DND-41 (cell line): ENCODE measurements around the gene EPC2.

Source experiments
- ATAC-seq: fragments of 200-7000 bp; cut with Tn5 transposase; 3 replicates; pipeline ENCODE4 v1.9.1; 2021; ENCODE audit warnings: low read depth; ENCODE audit not compliant: insufficient read depth
- DNase-seq: peaks from one replicate; pipeline ENCODE4 v3.0.0-alpha.2; 2020
- H2AFZ ChIP-seq: 2 replicates; pipeline ENCODE4 v1.6.0; 2012; ENCODE audit warnings: low read depth, low read length
- H3K27ac ChIP-seq: 2 replicates; pipeline ENCODE4 v1.5.1; 2012; ENCODE audit warnings: low read length, inconsistent platforms
- H3K27me3 ChIP-seq: fragments of 200-600 bp; sonication (generic); 2 replicates; pipeline ENCODE4 v1.6.0; 2012; ENCODE audit warnings: low read length, mild to moderate bottlenecking, inconsistent platforms; ENCODE audit not compliant: insufficient read depth, poor library complexity
- H3K36me3 ChIP-seq: 2 replicates; pipeline ENCODE4 v1.5.1; 2012; ENCODE audit warnings: low read length, inconsistent platforms; ENCODE audit not compliant: insufficient read depth
- H3K4me1 ChIP-seq: 2 replicates; pipeline ENCODE4 v1.5.1; 2012; ENCODE audit warnings: mild to moderate bottlenecking, low read length; ENCODE audit not compliant: insufficient read depth
- H3K4me2 ChIP-seq: 2 replicates; pipeline ENCODE4 v1.6.0; 2012; ENCODE audit warnings: mild to moderate bottlenecking, moderate library complexity, low read length, inconsistent platforms; ENCODE audit not compliant: insufficient read depth
- H3K4me3 ChIP-seq, 2 experiments: fragments of 200-600 bp in 1 of 2; shearing (Covaris generic) in 1 of 2; 2 replicates each; pipeline ENCODE4 v1.5.1; 2012 to 2016; ENCODE audit warnings: inconsistent platforms in 2 of 2, low read length in 2 of 2, mild to moderate bottlenecking in 2 of 2, low read depth in 1 of 2, moderate library complexity in 1 of 2
- H3K79me2 ChIP-seq: 2 replicates; pipeline ENCODE4 v1.6.0; 2012; ENCODE audit warnings: low read length, inconsistent platforms; ENCODE audit not compliant: insufficient read depth
- H3K9ac ChIP-seq: 2 replicates; pipeline ENCODE4 v1.6.0; 2012; ENCODE audit warnings: low read depth, mild to moderate bottlenecking, inconsistent platforms, low read length, moderate library complexity
- H3K9me3 ChIP-seq: 2 replicates; pipeline ENCODE4 v1.5.1; 2012; ENCODE audit warnings: low read length, moderate library complexity, mild to moderate bottlenecking, inconsistent platforms; ENCODE audit not compliant: insufficient read depth, severe bottlenecking
- H4K20me1 ChIP-seq: 2 replicates; pipeline ENCODE4 v1.6.0; 2012; ENCODE audit warnings: low read length; ENCODE audit not compliant: insufficient read depth
- EZH2 ChIP-seq: IDR thresholded peaks from 3 replicates; pipeline ENCODE4 v1.6.1; 2012; ENCODE audit warnings: borderline replicate concordance, low read depth, mild to moderate bottlenecking, moderate library complexity, low read length, inconsistent platforms; ENCODE audit not compliant: severe bottlenecking
- TF ChIP-seq, protein P1 (sequence below): IDR thresholded peaks from 2 replicates; pipeline ENCODE4 v1.5.1; 2012; ENCODE audit warnings: borderline replicate concordance, low read length, moderate library complexity, mild to moderate bottlenecking; ENCODE audit not compliant: poor library complexity, severe bottlenecking; ENCODE audit errors: extremely low read depth

EPC2 gene

DNA sequence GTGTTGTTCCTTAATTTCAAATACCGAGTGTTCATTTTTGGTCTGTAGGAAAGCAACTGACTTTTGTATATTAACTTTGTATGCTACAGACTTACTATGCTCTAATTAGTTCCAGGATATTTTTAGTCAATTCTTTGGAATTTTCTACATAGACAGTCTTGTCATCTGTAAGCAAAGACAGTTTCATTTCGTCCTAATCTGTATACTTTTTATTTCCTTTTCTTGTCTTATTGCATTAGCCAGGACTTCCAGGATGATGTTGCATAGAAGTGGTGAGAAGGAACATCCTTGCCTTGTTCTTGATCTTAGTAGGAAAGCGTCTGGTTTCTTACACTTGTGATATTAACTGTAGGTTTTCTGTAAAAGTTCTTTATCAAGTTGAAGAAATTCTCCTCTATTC lies 56.5 kb downstream of the EPC2 start:
- Histone ChIP-seq H3K4me2 (no peak overlapping the region), H3K4me1 (no peaks in the 10 kb centered on the region), H3K27ac (no peak overlapping the region), H3K4me3 (no peak overlapping the region), H3K9ac (no peak overlapping the region), H3K36me3 (peaks cover 62% of the 10 kb centered on the region), H3K9me3 (peaks cover 17% of the 10 kb centered on the region), H3K27me3 (no peaks in the 10 kb centered on the region), H4K20me1 (no peaks in the 10 kb centered on the region), H2AFZ (no peak overlapping the region), H3K79me2 (peaks cover 67% of the 10 kb centered on the region)
- TF ChIP-seq, protein P1, sequence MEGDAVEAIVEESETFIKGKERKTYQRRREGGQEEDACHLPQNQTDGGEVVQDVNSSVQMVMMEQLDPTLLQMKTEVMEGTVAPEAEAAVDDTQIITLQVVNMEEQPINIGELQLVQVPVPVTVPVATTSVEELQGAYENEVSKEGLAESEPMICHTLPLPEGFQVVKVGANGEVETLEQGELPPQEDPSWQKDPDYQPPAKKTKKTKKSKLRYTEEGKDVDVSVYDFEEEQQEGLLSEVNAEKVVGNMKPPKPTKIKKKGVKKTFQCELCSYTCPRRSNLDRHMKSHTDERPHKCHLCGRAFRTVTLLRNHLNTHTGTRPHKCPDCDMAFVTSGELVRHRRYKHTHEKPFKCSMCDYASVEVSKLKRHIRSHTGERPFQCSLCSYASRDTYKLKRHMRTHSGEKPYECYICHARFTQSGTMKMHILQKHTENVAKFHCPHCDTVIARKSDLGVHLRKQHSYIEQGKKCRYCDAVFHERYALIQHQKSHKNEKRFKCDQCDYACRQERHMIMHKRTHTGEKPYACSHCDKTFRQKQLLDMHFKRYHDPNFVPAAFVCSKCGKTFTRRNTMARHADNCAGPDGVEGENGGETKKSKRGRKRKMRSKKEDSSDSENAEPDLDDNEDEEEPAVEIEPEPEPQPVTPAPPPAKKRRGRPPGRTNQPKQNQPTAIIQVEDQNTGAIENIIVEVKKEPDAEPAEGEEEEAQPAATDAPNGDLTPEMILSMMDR, result no peak
- no peak for TF ChIP-seq EZH2
- DNase-seq (no peak), ATAC-seq (no peak)

- no peak overlapping the region for H3K9ac ChIP-seq
- no peak overlapping the region for H3K4me2 ChIP-seq
- H3K27me3 ChIP-seq, result no peaks in the 10 kb centered on the region
- no peak overlapping the region for H3K4me3 ChIP-seq
- TF ChIP-seq EZH2, result no peak
- TF ChIP-seq, protein P1, result no peak
- DNase-seq, result no peak
- no peak for ATAC-seq
- H3K4me1 ChIP-seq, result no peaks in the 10 kb centered on the region
- no peak overlapping the region for H3K27ac ChIP-seq
- peaks cover 17% of the 10 kb centered on the region for H3K9me3 ChIP-seq
- H3K36me3 ChIP-seq, result peaks cover 60% of the 10 kb centered on the region
- H4K20me1 ChIP-seq, result no peaks in the 10 kb centered on the region
- peaks cover 62% of the 10 kb centered on the region for H3K79me2 ChIP-seq
- H2AFZ ChIP-seq, result no peak overlapping the region
These were observed 57.3 kb downstream of the EPC2 start for GRCh38 chr2:148701877-148702276.

GRCh38 chr2:148702475-148702874 lies 57.9 kb downstream of the EPC2 start:
- ATAC-seq (no peak), DNase-seq (no peak)
- Histone ChIP-seq H3K27ac (no peak overlapping the region), H3K4me1 (no peaks in the 10 kb centered on the region), H2AFZ (no peak overlapping the region), H3K27me3 (no peaks in the 10 kb centered on the region), H4K20me1 (no peaks in the 10 kb centered on the region), H3K4me3 (no peak overlapping the region), H3K9me3 (peaks cover 17% of the 10 kb centered on the region), H3K4me2 (no peak overlapping the region), H3K36me3 (peaks cover 55% of the 10 kb centered on the region), H3K79me2 (peaks cover 57% of the 10 kb centered on the region), H3K9ac (no peak overlapping the region)
- TF ChIP-seq, protein P1, result no peak
- no peak for TF ChIP-seq EZH2

GRCh38 chr2:148704247-148704646 lies 59.7 kb downstream of the EPC2 start:
- DNase-seq (no peak), ATAC-seq (no peak)
- Histone ChIP-seq H3K9ac (no peak overlapping the region), H3K79me2 (peaks cover 52% of the 10 kb centered on the region), H3K9me3 (peaks cover 16% of the 10 kb centered on the region), H4K20me1 (no peaks in the 10 kb centered on the region), H3K4me2 (no peak overlapping the region), H3K27ac (no peak overlapping the region), H2AFZ (no peak overlapping the region), H3K36me3 (peaks cover 51% of the 10 kb centered on the region), H3K4me3 (no peak overlapping the region), H3K4me1 (no peaks in the 10 kb centered on the region), H3K27me3 (no peaks in the 10 kb centered on the region)
- TF ChIP-seq, protein P1, result no peak
- TF ChIP-seq EZH2, result no peak
